Smooth muscle cell (in vitro differentiated cells): ENCODE results near the gene ACVR1B. TPM values are rescaled to one million over a fixed set of nuclear protein-coding genes. Genes with fewer than 3 reads are reported as not detected.

ENCODE experiments used
- DNase-seq: peaks from one replicate; lab custom pipeline; 2025; ENCODE audit not compliant: unreplicated experiment; lab: John Stamatoyannopoulos, UW
- H2AFZ ChIP-seq: fragments of 200-600 bp; sonication (generic); 2 replicates; pipeline ENCODE4 v1.6.0; 2016; ENCODE audit warnings: antibody characterized with exemption, low read depth, mild to moderate bottlenecking
- H3F3A ChIP-seq: fragments of 200-600 bp; sonication (generic); 2 replicates; pipeline ENCODE4 v1.6.0; 2017; ENCODE audit warnings: antibody characterized with exemption, low read depth
- H3K27ac ChIP-seq: fragments of 200-600 bp; sonication (generic); 2 replicates; pipeline ENCODE4 v1.5.1; 2016; ENCODE audit warnings: low read depth, mild to moderate bottlenecking
- H3K27me3 ChIP-seq: fragments of 200-600 bp; sonication (generic); 2 replicates; pipeline ENCODE4 v1.6.1; 2016; ENCODE audit warnings: low read depth, mild to moderate bottlenecking
- H3K36me3 ChIP-seq: fragments of 200-600 bp; sonication (generic); 2 replicates; pipeline ENCODE4 v1.5.1; 2016; ENCODE audit warnings: low read depth
- H3K4me1 ChIP-seq: fragments of 200-600 bp; sonication (generic); 2 replicates; pipeline ENCODE4 v1.5.1; 2016; ENCODE audit warnings: low read depth
- H3K4me2 ChIP-seq: fragments of 200-600 bp; sonication (generic); 2 replicates; pipeline ENCODE4 v1.6.0; 2016; ENCODE audit warnings: mild to moderate bottlenecking
- H3K4me3 ChIP-seq: fragments of 200-600 bp; sonication (generic); 2 replicates; pipeline ENCODE4 v1.5.1; 2016; ENCODE audit warnings: mild to moderate bottlenecking
- H3K79me2 ChIP-seq: fragments of 200-600 bp; sonication (generic); 2 replicates; pipeline ENCODE4 v1.6.0; 2016; ENCODE audit warnings: low read depth, mild to moderate bottlenecking
- H3K9ac ChIP-seq: fragments of 200-600 bp; sonication (generic); 2 replicates; pipeline ENCODE4 v1.6.0; 2016; ENCODE audit warnings: low read depth
- H3K9me3 ChIP-seq: fragments of 200-600 bp; sonication (generic); replicated peaks from 2 replicates; pipeline ENCODE4 v1.5.1; 2016; ENCODE audit warnings: low read depth
- H4K20me1 ChIP-seq: fragments of 200-600 bp; sonication (generic); 2 replicates; pipeline ENCODE4 v1.6.0; 2016; ENCODE audit warnings: low read depth
- WGBS: methylation state at CpG from one replicate; pipeline ENCODE4 v1.1.7; 2016; ENCODE audit warnings: low lambda C conversion rate; 5-methylcytosine and 5-hydroxymethylcytosine counted together
- polyA plus RNA-seq: library from polyadenylated mRNA; unstranded; fragments of >200 nt; fragmentation: Nextera tagmentation; extraction: Ambion mirVana; gene quantifications from 2 replicates; pipeline ENCODE4 v1.2.1, GENCODE V29; 2016
- total RNA-seq: library from RNA; depleted of rRNA; stranded (reverse); fragments of >200 nt; gene quantifications from 2 replicates; pipeline ENCODE4 v1.2.3, GENCODE V29; 2014
- TF ChIP-seq, protein P1 (sequence below): fragments of 200-600 bp; sonication (generic); IDR thresholded peaks from 2 replicates; pipeline ENCODE4 v1.5.1; 2017; ENCODE audit warnings: borderline replicate concordance, mild to moderate bottlenecking, antibody characterized with exemption; ENCODE audit not compliant: insufficient read depth, poor library complexity, severe bottlenecking

Gene ACVR1B
- total and polyA plus RNA-seq, 2 experiments from 2014 or later, result 1.9 to 4.0 TPM

DNA sequence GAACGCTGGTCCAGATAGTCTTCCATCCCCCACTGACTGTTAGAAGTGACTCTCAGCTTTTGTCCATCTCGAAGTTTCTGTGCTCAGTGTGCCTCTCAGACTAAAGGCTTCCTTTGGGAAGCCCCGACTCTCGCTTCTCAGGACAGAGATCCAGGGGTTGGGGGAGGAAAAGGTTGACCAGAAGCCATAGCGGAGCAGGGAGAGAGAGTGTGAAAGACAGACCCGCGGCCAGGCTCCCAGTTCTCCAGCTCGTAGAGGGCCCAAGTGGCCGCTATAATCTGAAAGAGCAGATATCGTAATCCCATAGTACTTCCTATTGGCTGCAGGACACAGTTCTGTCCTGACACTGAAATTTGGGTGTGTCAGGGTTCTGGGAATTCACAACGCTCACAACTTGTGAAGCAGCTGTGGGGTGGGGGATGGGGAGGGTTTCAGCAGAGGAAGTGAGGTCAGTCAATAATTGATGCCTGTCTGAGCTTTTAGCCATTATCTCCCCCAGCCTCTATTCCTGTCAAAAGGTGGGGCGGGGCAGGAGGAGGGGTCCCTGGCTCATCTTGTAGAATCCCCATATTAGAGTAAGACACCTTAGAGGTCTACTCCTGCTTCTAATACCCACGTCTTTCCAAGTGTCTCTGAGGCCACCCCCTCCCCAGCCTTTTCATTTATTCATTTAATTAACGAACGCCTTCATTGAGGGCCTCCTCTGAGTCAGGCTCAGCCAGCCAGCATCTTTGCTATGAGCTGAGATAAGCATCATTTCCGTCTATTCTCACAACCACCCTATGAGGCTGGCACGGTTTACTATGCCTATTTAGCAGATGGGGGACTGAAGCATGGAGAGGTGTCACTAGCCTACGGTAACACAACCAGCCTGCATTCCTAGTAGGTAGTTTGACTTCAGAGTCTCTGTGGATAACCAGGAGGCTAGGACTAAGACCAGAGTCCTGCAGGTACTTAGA, 45.7 kb upstream of the ACVR1B start:
- Histone ChIP-seq H3F3A (peaks cover 7% of the 10 kb centered on the region), H3K4me1 (no peaks in the 10 kb centered on the region), H3K9ac (no peak overlapping the region), H3K4me3 (no peak overlapping the region), H3K4me2 (peak overlapping the region; percentile 84), H3K27me3 (no peaks in the 10 kb centered on the region), H2AFZ (peak overlapping the region; percentile 92), H3K9me3 (no peaks in the 10 kb centered on the region), H3K36me3 (no peaks in the 10 kb centered on the region), H3K79me2 (no peaks in the 10 kb centered on the region), H4K20me1 (no peaks in the 10 kb centered on the region), H3K27ac (peak overlapping the region; percentile 49)
- TF ChIP-seq, protein P1, sequence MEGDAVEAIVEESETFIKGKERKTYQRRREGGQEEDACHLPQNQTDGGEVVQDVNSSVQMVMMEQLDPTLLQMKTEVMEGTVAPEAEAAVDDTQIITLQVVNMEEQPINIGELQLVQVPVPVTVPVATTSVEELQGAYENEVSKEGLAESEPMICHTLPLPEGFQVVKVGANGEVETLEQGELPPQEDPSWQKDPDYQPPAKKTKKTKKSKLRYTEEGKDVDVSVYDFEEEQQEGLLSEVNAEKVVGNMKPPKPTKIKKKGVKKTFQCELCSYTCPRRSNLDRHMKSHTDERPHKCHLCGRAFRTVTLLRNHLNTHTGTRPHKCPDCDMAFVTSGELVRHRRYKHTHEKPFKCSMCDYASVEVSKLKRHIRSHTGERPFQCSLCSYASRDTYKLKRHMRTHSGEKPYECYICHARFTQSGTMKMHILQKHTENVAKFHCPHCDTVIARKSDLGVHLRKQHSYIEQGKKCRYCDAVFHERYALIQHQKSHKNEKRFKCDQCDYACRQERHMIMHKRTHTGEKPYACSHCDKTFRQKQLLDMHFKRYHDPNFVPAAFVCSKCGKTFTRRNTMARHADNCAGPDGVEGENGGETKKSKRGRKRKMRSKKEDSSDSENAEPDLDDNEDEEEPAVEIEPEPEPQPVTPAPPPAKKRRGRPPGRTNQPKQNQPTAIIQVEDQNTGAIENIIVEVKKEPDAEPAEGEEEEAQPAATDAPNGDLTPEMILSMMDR, result no peak
- DNase-seq, result no peak
- 31% methylated on average over 18 of the region's 18 CpGs for WGBS

- no peaks in the 10 kb centered on the region for H3K36me3 ChIP-seq
- TF ChIP-seq, protein P1, result no peak
- H3F3A ChIP-seq, result peaks cover 7% of the 10 kb centered on the region
- H3K79me2 ChIP-seq, result no peaks in the 10 kb centered on the region
- 49% methylated on average over 22 of the region's 23 CpGs for WGBS
- peak overlapping the region; percentile 84 for H3K4me2 ChIP-seq
- DNase-seq, result no peak
- H2AFZ ChIP-seq, result peak overlapping the region; percentile 69
- H3K4me1 ChIP-seq, result no peaks in the 10 kb centered on the region
- no peaks in the 10 kb centered on the region for H3K9me3 ChIP-seq
- H3K27ac ChIP-seq, result no peak overlapping the region
- no peaks in the 10 kb centered on the region for H3K27me3 ChIP-seq
- no peaks in the 10 kb centered on the region for H4K20me1 ChIP-seq
- H3K4me3 ChIP-seq, result peak overlapping the region; percentile 62
- no peak overlapping the region for H3K9ac ChIP-seq
These were observed 44.9 kb upstream of the ACVR1B start for GRCh38 chr12:51906430-51907082.

- Histone ChIP-seq H4K20me1 (no peaks in the 10 kb centered on the region), H3K36me3 (no peaks in the 10 kb centered on the region), H3F3A (peaks cover 7% of the 10 kb centered on the region), H3K79me2 (no peaks in the 10 kb centered on the region), H3K4me1 (no peaks in the 10 kb centered on the region), H3K4me3 (peak within 1 kb of the TSS; percentile 62), H3K9ac (peak within 1 kb of the TSS; percentile 43), H3K9me3 (no peaks in the 10 kb centered on the region), H3K27me3 (no peaks in the 10 kb centered on the region), H3K4me2 (peak within 1 kb of the TSS; percentile 84), H2AFZ (peak within 1 kb of the TSS; percentile 69), H3K27ac (no peak within 1 kb of the TSS)
- no peak for DNase-seq
- 32% methylated on average over 49 of the region's 74 CpGs for WGBS
- TF ChIP-seq, protein P1, result no peak
These were observed 44.2 kb upstream of the ACVR1B start, which contains the start of gene ACVRL1 for GRCh38 chr12:51907083-51907855. TSS of gene ACVRL1 (plus strand) at chr12:51907504. CDS start at chr12:51912475, 4,971 bp downstream.
